GM12873 (cell line): ENCODE measurements around the gene PCDHGA7.

Experiments
- CTCF ChIP-seq: IDR thresholded peaks from 2 replicates; pipeline ENCODE4 v1.5.1; 2012; ENCODE audit warnings: low read depth, mild to moderate bottlenecking, moderate library complexity, low read length, control low read depth; ENCODE audit not compliant: insufficient read depth; ENCODE audit errors: missing control alignments

PCDHGA7 gene

GRCh38 chr5:141373673-141374317 is 8.7 kb upstream of the PCDHGA7 start, which contains the start of gene PCDHGA6:
Gene PCDHGA6, plus strand, starts transcription at chr5:141373891. Its CDS starts 193 bp downstream, at chr5:141374084.
- peak; percentile 49 for TF ChIP-seq CTCF

- no peak for TF ChIP-seq CTCF
These were observed 7.9 kb upstream of the PCDHGA7 start for GRCh38 chr5:141374627-141375026.

- peak; percentile 15 for TF ChIP-seq CTCF
These were observed 6.9 kb upstream of the PCDHGA7 start for GRCh38 chr5:141375444-141376155.

GRCh38 chr5:141383345-141383744 is 803 bp downstream of the PCDHGA7 start:
- no peak for TF ChIP-seq CTCF

- no peak for TF ChIP-seq CTCF
These were observed 2.1 kb downstream of the PCDHGA7 start for GRCh38 chr5:141384471-141385267.

GRCh38 chr5:141387557-141388311 is 5.2 kb downstream of the PCDHGA7 start, which contains the start of gene PCDHGB4:
Gene PCDHGB4, plus strand, starts transcription at chr5:141387698. Its CDS starts 187 bp downstream, at chr5:141387885.
- TF ChIP-seq CTCF = peak; percentile 25
